HG02571 (cell line): ENCODE data around the gene TMEM119.

Experiments
- ATAC-seq: cut with Tn5 transposase; IDR thresholded peaks from one replicate; pipeline ENCODE4 v1.9.1; 2021; ENCODE audit warnings: mild to moderate bottlenecking, moderate library complexity; ENCODE audit not compliant: unreplicated experiment

The TMEM119 gene

DNA sequence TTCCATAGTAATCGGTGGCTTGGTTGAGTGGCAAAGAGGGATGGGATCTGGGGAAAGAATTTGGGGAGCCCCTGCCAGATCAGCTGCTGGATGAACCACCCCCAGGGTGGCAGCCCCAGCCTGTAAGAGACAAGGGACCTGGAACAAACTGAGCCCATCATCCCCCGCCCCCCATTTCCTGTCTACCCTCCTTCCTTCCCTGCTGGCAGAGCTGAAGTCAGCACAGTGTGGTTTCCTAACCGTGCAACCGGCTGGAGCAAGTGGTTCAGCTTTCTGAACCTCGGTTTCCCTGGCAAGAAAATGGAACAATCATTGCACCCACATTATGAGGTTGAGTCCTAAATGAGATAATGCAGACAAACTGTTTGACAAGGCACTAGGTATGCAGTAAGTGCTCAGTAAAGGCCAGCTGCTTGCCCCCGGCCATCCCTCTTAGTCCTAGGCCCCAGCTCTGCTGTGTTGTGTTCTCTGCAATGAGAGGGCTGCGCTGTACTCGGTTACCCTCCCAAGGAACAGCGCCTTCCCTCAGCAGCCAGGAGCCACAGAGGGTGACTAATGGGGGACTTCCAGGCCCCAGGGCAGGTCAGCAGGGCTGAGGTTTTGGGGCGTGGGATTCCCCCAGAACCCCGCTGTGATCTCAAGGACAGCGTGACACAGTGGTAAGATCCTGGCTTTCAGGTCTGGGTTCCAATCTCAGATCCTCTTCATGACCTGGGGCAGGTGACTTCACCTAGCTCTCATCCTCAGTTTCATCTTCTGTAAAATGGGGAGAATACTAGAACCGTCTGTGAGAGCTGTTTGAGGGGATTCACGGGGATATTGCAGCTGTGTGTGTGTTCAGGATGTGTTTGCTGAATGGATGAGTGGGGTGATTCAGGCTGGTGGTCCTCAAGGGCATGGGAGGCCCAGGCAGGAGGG lies 19.3 kb upstream of the TMEM119 start:
- ATAC-seq, result peak; percentile 75

GRCh38 chr12:108616359-108616758 lies 18.5 kb upstream of the TMEM119 start:
- no peak for ATAC-seq

DNA sequence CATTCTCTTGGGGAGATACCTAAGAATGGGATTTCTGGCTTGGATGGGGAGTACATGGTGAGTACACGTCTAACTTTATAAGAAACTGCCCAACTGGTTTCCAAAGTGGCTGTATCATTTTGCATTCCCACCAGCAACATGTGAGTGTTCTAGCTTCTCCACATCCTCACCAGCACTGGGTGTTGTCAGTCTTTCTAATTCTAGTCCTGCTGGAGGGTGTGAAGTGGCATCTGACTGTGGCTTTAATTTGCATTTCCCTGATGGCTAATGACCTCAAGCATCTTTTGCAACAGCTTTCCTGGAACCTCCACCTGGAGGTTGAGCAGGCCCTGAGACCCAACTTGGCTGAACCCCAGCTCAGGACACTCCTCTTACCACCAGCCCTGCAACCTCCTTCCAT lies 18.0 kb upstream of the TMEM119 start:
- ATAC-seq, result no peak

DNA sequence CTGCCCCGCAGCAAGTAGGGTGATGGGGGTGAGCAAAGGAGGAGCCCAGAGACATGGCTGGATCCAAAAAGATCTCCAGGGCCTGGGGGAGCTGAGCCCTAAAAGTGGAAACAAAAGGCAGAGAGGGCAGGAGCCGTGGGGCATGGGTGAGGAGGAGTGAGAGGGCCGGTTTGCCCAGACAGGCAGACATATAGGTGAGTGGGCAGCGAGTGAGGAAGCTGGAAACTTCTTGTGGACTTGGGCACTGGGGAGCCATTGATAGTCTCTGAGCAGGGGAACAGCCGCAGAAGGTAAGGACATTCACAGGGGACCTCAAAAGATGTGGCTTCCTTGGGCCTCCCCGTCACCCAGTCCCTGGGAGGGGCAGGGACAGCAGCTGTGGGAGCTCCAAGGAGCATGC lies 16.8 kb upstream of the TMEM119 start:
- ATAC-seq, result no peak

GRCh38 chr12:108614041-108614440 lies 16.2 kb upstream of the TMEM119 start:
- no peak for ATAC-seq

DNA sequence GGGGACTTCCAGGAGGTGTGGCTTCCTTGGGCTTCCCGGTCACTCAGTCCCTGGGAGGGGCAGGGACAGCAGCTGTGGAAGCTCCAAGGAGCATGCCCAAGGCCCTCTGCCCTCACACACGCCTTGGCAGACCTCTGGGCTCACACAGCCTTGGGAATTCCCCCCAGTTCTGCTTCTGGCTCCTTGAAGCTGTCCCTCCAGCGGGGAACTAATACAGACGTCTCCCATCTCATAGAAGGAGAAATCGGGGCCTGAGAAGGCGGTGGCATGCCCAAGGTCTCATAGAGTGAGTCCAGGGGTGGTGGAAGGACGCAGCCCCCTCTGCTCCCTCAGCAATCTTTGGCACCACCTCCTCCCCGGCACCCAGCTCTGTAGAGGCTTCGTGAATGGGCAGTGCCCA lies 15.7 kb upstream of the TMEM119 start:
- no peak for ATAC-seq

DNA sequence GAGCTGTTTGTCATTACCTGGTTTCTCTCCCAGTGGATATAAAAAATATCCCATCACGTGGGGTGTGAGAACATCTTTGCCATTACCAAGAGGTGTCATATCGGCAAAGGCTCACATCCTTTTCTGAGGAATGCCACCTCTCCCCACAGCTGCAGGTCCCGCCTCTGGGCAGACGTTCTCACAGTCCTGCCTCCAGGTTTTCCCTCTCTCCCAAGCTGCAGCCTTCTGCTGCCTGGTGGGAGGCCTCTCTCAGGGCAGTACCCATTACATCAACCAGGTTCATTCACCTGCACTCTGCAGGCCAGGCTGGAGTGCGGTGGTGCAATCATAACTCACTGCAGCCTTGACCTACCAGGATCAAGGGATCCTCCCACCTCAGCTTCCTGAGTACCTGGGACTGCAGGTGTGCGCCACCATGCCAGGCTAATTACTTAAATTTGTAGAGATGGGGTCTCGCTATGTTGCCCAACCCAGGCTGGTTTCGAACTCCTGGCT lies 15.0 kb upstream of the TMEM119 start:
- no peak for ATAC-seq

- ATAC-seq, result no peak
Measured at GRCh38 chr12:108611884-108612415, 14.1 kb upstream of the TMEM119 start.

DNA sequence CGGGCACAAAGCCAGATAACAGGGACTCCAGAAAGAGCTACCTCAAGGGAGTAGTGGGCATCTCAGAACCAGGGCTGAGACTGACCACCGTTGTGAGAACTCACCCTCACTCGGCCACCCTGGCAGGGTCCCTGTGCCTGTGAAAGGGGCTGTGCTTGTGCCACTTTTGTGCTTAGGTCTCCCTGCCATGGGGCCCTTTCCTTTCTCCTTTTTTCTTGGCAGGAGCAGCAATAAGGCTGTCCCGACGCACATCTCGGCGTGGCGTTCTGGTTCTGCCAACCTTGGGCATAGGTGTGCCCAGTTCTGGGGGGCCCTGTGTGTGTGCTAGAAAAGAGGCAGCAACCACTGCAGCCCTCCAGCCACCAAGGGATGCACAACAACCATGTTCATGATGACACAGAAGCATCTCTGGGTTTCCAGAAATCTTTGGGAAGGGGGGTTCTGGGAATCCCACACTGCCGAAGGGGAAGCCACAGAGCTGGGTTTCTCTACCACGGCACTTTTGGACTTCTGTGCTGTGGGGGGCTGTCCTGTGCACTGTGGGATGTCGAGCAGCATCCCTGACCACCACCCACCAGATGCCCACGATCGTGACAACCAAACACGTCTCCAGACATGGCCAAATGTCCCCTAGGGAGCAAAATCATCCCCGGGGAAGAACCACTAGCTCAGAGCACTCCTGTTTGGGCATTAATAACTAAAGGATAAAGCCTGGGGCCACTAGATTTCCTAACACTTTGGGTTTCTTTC lies 13.1 kb upstream of the TMEM119 start:
- no peak for ATAC-seq

DNA sequence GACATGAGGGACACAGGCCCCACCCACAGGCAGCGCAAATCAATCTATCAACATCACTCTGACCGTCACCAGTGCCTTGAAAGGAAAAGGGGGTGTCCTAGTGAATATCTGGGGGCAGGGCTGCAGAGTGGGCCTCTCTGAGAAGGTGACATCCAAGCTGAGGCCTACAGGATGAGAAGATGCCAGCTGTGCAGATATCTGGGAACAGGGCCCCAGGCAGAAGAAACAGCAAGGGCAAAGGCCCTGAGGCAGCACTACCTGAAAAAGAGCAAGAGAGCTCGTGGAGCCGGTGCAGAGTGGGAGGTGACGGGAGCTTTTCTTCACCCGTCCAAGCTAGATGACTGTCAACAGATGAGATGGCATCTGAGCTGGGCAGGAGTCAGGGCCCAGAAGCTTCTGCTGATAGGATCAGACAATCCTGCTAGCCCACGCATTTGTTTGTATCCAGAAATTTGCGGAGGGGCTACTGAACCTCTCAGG lies 12.5 kb upstream of the TMEM119 start:
- no peak for ATAC-seq

DNA sequence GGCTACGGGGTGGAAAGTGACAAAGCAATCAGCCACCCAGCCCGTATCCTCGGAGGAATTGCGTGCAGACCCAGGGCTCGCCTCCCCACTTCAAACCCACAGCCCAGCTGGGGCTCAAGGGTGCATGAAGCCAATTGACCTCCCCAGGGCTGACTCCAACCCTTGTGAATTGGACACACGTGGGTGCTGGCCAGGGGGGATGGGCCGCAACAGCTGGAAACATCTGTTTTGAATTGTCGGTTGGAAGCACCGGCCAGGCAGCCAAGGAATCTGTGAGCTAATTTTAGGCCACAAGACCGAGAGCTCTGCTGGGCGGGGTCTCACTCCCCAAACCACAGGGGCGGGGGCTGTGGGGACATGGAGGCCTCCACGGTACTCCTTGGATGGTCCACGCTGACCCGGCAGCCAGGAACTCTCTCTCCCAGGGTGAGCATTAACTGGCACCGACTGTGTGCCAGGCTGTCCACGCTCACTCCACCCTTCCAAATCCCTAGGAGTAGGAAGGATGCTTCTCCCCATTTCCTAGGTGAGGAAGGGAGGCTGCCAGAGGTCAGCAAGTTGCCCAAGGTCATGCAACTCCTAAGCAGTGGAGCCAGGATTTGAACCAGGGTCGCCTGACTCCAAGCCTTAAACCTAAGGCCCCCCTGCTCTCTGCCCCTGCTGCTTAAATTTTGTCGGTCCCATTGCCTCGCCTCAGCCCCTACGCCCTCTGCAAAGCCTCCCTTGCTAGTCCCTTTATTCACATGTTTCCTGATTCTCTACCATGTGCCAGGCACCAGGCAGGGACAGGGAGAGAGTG lies 11.9 kb upstream of the TMEM119 start:
- ATAC-seq, result no peak

DNA sequence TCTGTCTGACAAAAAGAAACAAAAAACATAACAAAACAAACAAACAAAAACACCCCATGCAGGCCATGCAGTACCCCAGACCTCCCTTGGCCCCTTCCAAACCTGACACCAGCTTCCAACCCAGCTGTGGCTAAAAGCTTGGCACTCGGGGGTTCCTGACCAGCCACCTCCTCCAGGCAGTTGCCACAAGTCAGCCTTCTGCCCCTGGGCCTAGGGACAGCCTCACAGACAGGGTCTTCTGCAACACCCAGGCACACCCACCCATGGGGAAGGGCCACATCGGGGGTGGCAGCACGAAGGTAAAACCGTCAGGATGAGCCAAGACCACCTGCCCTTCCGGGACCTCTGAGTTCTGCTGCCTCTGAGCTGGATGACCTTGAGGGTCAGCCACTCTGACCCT lies 10.7 kb upstream of the TMEM119 start:
- no peak for ATAC-seq

- no peak for ATAC-seq
Measured at GRCh38 chr12:108607981-108608600, 10.2 kb upstream of the TMEM119 start.

DNA sequence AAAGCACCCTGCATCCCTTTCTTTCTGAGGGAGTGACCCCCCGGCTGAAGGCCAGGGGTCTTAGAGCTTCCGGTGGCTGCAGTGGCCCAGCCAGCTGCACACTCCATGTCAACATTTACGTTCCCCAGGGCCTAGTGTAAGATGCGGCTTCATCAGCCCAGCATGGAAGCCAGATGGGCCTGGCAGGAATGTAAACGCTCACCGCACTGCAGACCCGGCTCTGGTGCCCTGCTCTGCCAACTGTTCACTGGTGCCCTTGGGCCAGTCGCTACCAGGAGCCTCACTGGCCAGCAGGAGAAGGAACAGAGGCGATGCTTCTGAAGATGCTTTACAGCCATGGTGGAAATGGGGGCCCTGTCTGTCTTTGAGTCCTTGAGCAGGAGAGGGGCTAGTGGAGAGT lies 8.6 kb upstream of the TMEM119 start:
- no peak for ATAC-seq

GRCh38 chr12:108605690-108606406 lies 8.0 kb upstream of the TMEM119 start:
- ATAC-seq, result no peak

- ATAC-seq, result no peak
Measured at GRCh38 chr12:108605000-108605689, 7.3 kb upstream of the TMEM119 start.

GRCh38 chr12:108604208-108604941 lies 6.5 kb upstream of the TMEM119 start:
- ATAC-seq, result no peak

GRCh38 chr12:108603743-108604142 lies 5.9 kb upstream of the TMEM119 start:
- no peak for ATAC-seq
